Chondrocyte (in vitro differentiated cells): ENCODE measurements around the gene HOXC12. TPM values are rescaled to one million over a fixed set of nuclear protein-coding genes. Genes with fewer than 3 reads are reported as not detected.

Source experiments
- DNase-seq: peaks from one replicate; pipeline ENCODE4 v3.0.0; 2021; ENCODE audit warnings: mixed read lengths, low spot score
- H3K27ac Mint-ChIP-seq: one replicate; pipeline ENCODE4 v1.8.0; 2021; ENCODE audit warnings: mild to moderate bottlenecking, moderate library complexity, mixed read lengths; ENCODE audit not compliant: unreplicated experiment
- H3K27me3 Mint-ChIP-seq: 2 replicates; pipeline ENCODE4 v1.8.0; 2021; ENCODE audit warnings: low read depth, mixed read lengths
- H3K36me3 Mint-ChIP-seq: 2 replicates; pipeline ENCODE4 v1.8.0; 2021; ENCODE audit warnings: low read depth, mixed read lengths
- H3K4me1 Mint-ChIP-seq: 2 replicates; pipeline ENCODE4 v1.8.0; 2021; ENCODE audit warnings: low read depth, mild to moderate bottlenecking, mixed read lengths
- H3K4me3 Mint-ChIP-seq: one replicate; pipeline ENCODE4 v1.8.0; 2021; ENCODE audit warnings: mild to moderate bottlenecking, moderate library complexity, mixed read lengths; ENCODE audit not compliant: unreplicated experiment
- H3K9me3 Mint-ChIP-seq: 2 replicates; pipeline ENCODE4 v1.8.0; 2021; ENCODE audit warnings: low read depth, mixed read lengths
- CTCF ChIP-seq: fragments of 200-600 bp; sonication (generic); IDR thresholded peaks from 2 replicates; pipeline ENCODE4 v1.5.0; 2021; ENCODE audit warnings: antibody characterized with exemption, mild to moderate bottlenecking, moderate library complexity
- long read RNA-seq: library from polyadenylated mRNA; stranded (forward); transcript quantifications from one replicate; pipeline ENCODE4 v2.0.0, GENCODE V29; 2021
- total RNA-seq: library from RNA; stranded (reverse); gene quantifications from 3 replicates; pipeline ENCODE4 v1.2.1, GENCODE V29; 2021

HOXC12 gene
- not detected in 3 replicates for total RNA-seq
- long read RNA-seq: 0 reads

GRCh38 chr12:53954694-53955035 is at the start of gene HOXC12:
Gene HOXC12 (plus strand): TSS chr12:53954903. CDS start chr12:53954930, 27 bp downstream.
- H3K9me3 Mint-ChIP-seq: no peaks in the 10 kb centered on the region
- H3K4me3 Mint-ChIP-seq: no peak within 1 kb of the TSS
- peaks cover 84% of the 10 kb centered on the region for H3K27me3 Mint-ChIP-seq
- TF ChIP-seq CTCF: no peak
- peaks cover 10% of the 10 kb centered on the region for H3K36me3 Mint-ChIP-seq
- H3K27ac Mint-ChIP-seq: no peak within 1 kb of the TSS
- peaks cover 8% of the 10 kb centered on the region for H3K4me1 Mint-ChIP-seq
- no peak for DNase-seq

GRCh38 chr12:53907103-53907502 is 47.6 kb upstream of the HOXC12 start:
- no peak overlapping the region for H3K27ac Mint-ChIP-seq
- no peaks in the 10 kb centered on the region for H3K4me1 Mint-ChIP-seq
- no peak for TF ChIP-seq CTCF
- H3K36me3 Mint-ChIP-seq: no peaks in the 10 kb centered on the region
- H3K4me3 Mint-ChIP-seq: no peak overlapping the region
- H3K27me3 Mint-ChIP-seq: peaks cover 22% of the 10 kb centered on the region
- DNase-seq: no peak
- no peaks in the 10 kb centered on the region for H3K9me3 Mint-ChIP-seq

GRCh38 chr12:53916788-53917655 is 37.7 kb upstream of the HOXC12 start:
- no peak for DNase-seq
- Mint-ChIP-seq H3K36me3 (no peaks in the 10 kb centered on the region), H3K4me1 (no peaks in the 10 kb centered on the region), H3K27me3 (peaks cover 51% of the 10 kb centered on the region), H3K27ac (no peak overlapping the region), H3K9me3 (no peaks in the 10 kb centered on the region), H3K4me3 (no peak overlapping the region)
- TF ChIP-seq CTCF: no peak

GRCh38 chr12:53924521-53925405 is 29.9 kb upstream of the HOXC12 start:
- no peak overlapping the region for H3K4me3 Mint-ChIP-seq
- DNase-seq: no peak
- TF ChIP-seq CTCF: no peak
- no peaks in the 10 kb centered on the region for H3K4me1 Mint-ChIP-seq
- peaks cover 4% of the 10 kb centered on the region for H3K9me3 Mint-ChIP-seq
- no peak overlapping the region for H3K27ac Mint-ChIP-seq
- peaks cover 72% of the 10 kb centered on the region for H3K27me3 Mint-ChIP-seq
- no peaks in the 10 kb centered on the region for H3K36me3 Mint-ChIP-seq
